Smooth muscle cell (in vitro differentiated cells): ENCODE results near the gene SULT4A1. TPM values are rescaled to one million over a fixed set of nuclear protein-coding genes. Genes with fewer than 3 reads are reported as not detected.

Experiments used
- DNase-seq: peaks from one replicate; lab custom pipeline; 2025; ENCODE audit not compliant: unreplicated experiment; lab: John Stamatoyannopoulos, UW
- H2AFZ ChIP-seq: fragments of 200-600 bp; sonication (generic); 2 replicates; pipeline ENCODE4 v1.6.0; 2016; ENCODE audit warnings: antibody characterized with exemption, low read depth, mild to moderate bottlenecking
- H3F3A ChIP-seq: fragments of 200-600 bp; sonication (generic); 2 replicates; pipeline ENCODE4 v1.6.0; 2017; ENCODE audit warnings: antibody characterized with exemption, low read depth
- H3K27ac ChIP-seq: fragments of 200-600 bp; sonication (generic); 2 replicates; pipeline ENCODE4 v1.5.1; 2016; ENCODE audit warnings: low read depth, mild to moderate bottlenecking
- H3K27me3 ChIP-seq: fragments of 200-600 bp; sonication (generic); 2 replicates; pipeline ENCODE4 v1.6.1; 2016; ENCODE audit warnings: low read depth, mild to moderate bottlenecking
- H3K36me3 ChIP-seq: fragments of 200-600 bp; sonication (generic); 2 replicates; pipeline ENCODE4 v1.5.1; 2016; ENCODE audit warnings: low read depth
- H3K4me1 ChIP-seq: fragments of 200-600 bp; sonication (generic); 2 replicates; pipeline ENCODE4 v1.5.1; 2016; ENCODE audit warnings: low read depth
- H3K4me2 ChIP-seq: fragments of 200-600 bp; sonication (generic); 2 replicates; pipeline ENCODE4 v1.6.0; 2016; ENCODE audit warnings: mild to moderate bottlenecking
- H3K4me3 ChIP-seq: fragments of 200-600 bp; sonication (generic); 2 replicates; pipeline ENCODE4 v1.5.1; 2016; ENCODE audit warnings: mild to moderate bottlenecking
- H3K79me2 ChIP-seq: fragments of 200-600 bp; sonication (generic); 2 replicates; pipeline ENCODE4 v1.6.0; 2016; ENCODE audit warnings: low read depth, mild to moderate bottlenecking
- H3K9ac ChIP-seq: fragments of 200-600 bp; sonication (generic); 2 replicates; pipeline ENCODE4 v1.6.0; 2016; ENCODE audit warnings: low read depth
- H3K9me3 ChIP-seq: fragments of 200-600 bp; sonication (generic); replicated peaks from 2 replicates; pipeline ENCODE4 v1.5.1; 2016; ENCODE audit warnings: low read depth
- H4K20me1 ChIP-seq: fragments of 200-600 bp; sonication (generic); 2 replicates; pipeline ENCODE4 v1.6.0; 2016; ENCODE audit warnings: low read depth
- CTCF ChIP-seq: fragments of 200-600 bp; sonication (generic); IDR thresholded peaks from 2 replicates; pipeline ENCODE4 v1.5.1; 2017; ENCODE audit warnings: borderline replicate concordance, mild to moderate bottlenecking, antibody characterized with exemption; ENCODE audit not compliant: insufficient read depth, poor library complexity, severe bottlenecking
- WGBS: methylation state at CpG from one replicate; pipeline ENCODE4 v1.1.7; 2016; ENCODE audit warnings: low lambda C conversion rate; 5-methylcytosine and 5-hydroxymethylcytosine counted together
- polyA plus RNA-seq: library from polyadenylated mRNA; unstranded; fragments of >200 nt; fragmentation: Nextera tagmentation; extraction: Ambion mirVana; gene quantifications from 2 replicates; pipeline ENCODE4 v1.2.1, GENCODE V29; 2016
- total RNA-seq: library from RNA; depleted of rRNA; stranded (reverse); fragments of >200 nt; gene quantifications from 2 replicates; pipeline ENCODE4 v1.2.3, GENCODE V29; 2014

SULT4A1 gene
- total and polyA plus RNA-seq, 2 experiments from 2014 or later, result 2.7 to 4.9 TPM

GRCh38 chr22:43819421-43819921, 42.8 kb downstream of the SULT4A1 start:
- Histone ChIP-seq H3K4me2 (no peak overlapping the region), H3K4me1 (no peaks in the 10 kb centered on the region), H3K4me3 (no peak overlapping the region), H3K36me3 (no peaks in the 10 kb centered on the region), H3K79me2 (no peaks in the 10 kb centered on the region), H3F3A (no peaks in the 10 kb centered on the region), H3K9me3 (no peaks in the 10 kb centered on the region), H3K27me3 (no peaks in the 10 kb centered on the region), H2AFZ (no peak overlapping the region), H4K20me1 (no peaks in the 10 kb centered on the region), H3K27ac (no peak overlapping the region), H3K9ac (no peak overlapping the region)
- no peak for TF ChIP-seq CTCF
- no peak for DNase-seq
- 91% methylated on average over 12 of the region's 12 CpGs for WGBS

- Histone ChIP-seq H3K4me3 (no peak overlapping the region), H3K36me3 (no peaks in the 10 kb centered on the region), H3K9ac (no peak overlapping the region), H3K79me2 (no peaks in the 10 kb centered on the region), H3K9me3 (no peaks in the 10 kb centered on the region), H3K27me3 (no peaks in the 10 kb centered on the region), H3K4me2 (no peak overlapping the region), H4K20me1 (no peaks in the 10 kb centered on the region), H3K27ac (no peak overlapping the region), H3F3A (no peaks in the 10 kb centered on the region), H3K4me1 (no peaks in the 10 kb centered on the region), H2AFZ (no peak overlapping the region)
- 91% methylated on average over 11 of the region's 11 CpGs for WGBS
- DNase-seq, result no peak
- no peak for TF ChIP-seq CTCF
Observed at GRCh38 chr22:43818981-43819380, 43.3 kb downstream of the SULT4A1 start.

GRCh38 chr22:43817402-43817801, 44.9 kb downstream of the SULT4A1 start:
- no peak for TF ChIP-seq CTCF
- WGBS, result 94% methylated on average over 9 of the region's 9 CpGs

GRCh38 chr22:43814264-43814663, 48.0 kb downstream of the SULT4A1 start:
- Histone ChIP-seq H3K4me2 (no peak overlapping the region), H3K4me1 (peaks cover 15% of the 10 kb centered on the region), H2AFZ (no peak overlapping the region), H3K27me3 (no peaks in the 10 kb centered on the region), H3K79me2 (no peaks in the 10 kb centered on the region), H4K20me1 (no peaks in the 10 kb centered on the region), H3K9me3 (no peaks in the 10 kb centered on the region), H3K36me3 (no peaks in the 10 kb centered on the region), H3K27ac (no peak overlapping the region), H3K4me3 (no peak overlapping the region), H3K9ac (no peak overlapping the region), H3F3A (no peaks in the 10 kb centered on the region)
- no peak for DNase-seq
- WGBS, result 96% methylated on average over 5 of the region's 5 CpGs
- TF ChIP-seq CTCF, result no peak

More at GRCh38 chr22:43817402-43817801, 44.9 kb downstream of the SULT4A1 start:
- H2AFZ ChIP-seq, result no peak overlapping the region
- H3K4me3 ChIP-seq, result no peak overlapping the region
- no peaks in the 10 kb centered on the region for H4K20me1 ChIP-seq
- H3K27ac ChIP-seq, result no peak overlapping the region
- peaks cover 11% of the 10 kb centered on the region for H3K4me1 ChIP-seq
- no peak for DNase-seq
- no peak overlapping the region for H3K9ac ChIP-seq
- no peaks in the 10 kb centered on the region for H3K79me2 ChIP-seq
- no peak overlapping the region for H3K4me2 ChIP-seq
- H3K9me3 ChIP-seq, result no peaks in the 10 kb centered on the region
- H3F3A ChIP-seq, result no peaks in the 10 kb centered on the region
- no peaks in the 10 kb centered on the region for H3K36me3 ChIP-seq
- H3K27me3 ChIP-seq, result no peaks in the 10 kb centered on the region
